ENCODE results near the gene TMEM95.

DNA sequence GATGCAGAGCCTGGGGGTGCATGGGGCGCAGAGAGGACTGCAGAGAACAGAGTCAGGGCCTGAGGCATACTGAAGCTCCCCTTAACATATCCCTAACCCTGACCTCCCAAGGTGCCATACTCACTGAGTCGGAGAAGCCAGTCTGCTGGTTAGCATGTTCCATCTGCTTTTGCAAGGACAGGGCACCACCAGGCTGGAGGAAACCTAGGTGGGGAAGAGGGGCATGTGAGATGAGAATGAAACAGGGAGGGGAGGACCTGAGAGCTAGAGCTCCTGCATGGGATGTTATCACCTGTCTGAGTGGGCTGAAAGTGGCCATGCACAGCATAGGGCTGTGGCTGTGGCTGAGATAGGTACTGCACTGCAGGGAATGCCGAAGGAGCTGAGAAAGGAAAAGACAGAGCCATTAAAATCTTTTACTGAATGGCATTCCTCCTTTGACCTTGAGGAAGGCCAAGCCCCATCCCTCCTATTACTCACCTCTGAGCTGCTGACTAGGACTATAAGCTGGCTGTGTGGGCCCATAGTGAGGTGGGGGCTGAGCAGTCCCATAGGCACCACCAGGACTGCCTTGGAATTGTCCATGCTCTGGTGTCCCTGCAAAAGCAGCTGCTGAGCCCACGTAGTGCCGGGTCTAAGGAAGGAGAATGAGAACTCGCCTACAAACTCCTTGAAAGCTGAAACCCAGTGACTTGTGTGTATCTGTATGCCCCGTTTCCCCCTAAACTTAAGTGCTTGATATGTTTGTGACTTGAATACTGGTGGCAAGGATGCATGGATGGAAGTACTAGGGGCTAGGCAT is 41.7 kb upstream of the TMEM95 start:
- TF ChIP-seq HDAC2 (IDR thresholded peaks at IDR 0.05; ENCODE audit: borderline replicate concordance in 1 of 2, low read depth in 2 of 2, low read length in 2 of 2) (no peak), CHD2 (IDR thresholded peaks at IDR 0.05; ENCODE audit: low read length) (no peak), EP300 (IDR thresholded peaks at IDR 0.05; ENCODE audit: borderline replicate concordance in 1 of 2, low read depth in 2 of 2, low read length in 2 of 2) (no peak)
- TF ChIP-seq, protein P1, sequence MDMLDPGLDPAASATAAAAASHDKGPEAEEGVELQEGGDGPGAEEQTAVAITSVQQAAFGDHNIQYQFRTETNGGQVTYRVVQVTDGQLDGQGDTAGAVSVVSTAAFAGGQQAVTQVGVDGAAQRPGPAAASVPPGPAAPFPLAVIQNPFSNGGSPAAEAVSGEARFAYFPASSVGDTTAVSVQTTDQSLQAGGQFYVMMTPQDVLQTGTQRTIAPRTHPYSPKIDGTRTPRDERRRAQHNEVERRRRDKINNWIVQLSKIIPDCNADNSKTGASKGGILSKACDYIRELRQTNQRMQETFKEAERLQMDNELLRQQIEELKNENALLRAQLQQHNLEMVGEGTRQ (IDR thresholded peaks at IDR 0.05; ENCODE audit: low read length), result no peak
- TF ChIP-seq, protein P2, sequence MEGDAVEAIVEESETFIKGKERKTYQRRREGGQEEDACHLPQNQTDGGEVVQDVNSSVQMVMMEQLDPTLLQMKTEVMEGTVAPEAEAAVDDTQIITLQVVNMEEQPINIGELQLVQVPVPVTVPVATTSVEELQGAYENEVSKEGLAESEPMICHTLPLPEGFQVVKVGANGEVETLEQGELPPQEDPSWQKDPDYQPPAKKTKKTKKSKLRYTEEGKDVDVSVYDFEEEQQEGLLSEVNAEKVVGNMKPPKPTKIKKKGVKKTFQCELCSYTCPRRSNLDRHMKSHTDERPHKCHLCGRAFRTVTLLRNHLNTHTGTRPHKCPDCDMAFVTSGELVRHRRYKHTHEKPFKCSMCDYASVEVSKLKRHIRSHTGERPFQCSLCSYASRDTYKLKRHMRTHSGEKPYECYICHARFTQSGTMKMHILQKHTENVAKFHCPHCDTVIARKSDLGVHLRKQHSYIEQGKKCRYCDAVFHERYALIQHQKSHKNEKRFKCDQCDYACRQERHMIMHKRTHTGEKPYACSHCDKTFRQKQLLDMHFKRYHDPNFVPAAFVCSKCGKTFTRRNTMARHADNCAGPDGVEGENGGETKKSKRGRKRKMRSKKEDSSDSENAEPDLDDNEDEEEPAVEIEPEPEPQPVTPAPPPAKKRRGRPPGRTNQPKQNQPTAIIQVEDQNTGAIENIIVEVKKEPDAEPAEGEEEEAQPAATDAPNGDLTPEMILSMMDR (IDR thresholded peaks at IDR 0.05; ENCODE audit: control extremely low read depth in 1 of 3, insufficient read depth in 1 of 3, low read depth in 1 of 3, low read length in 3 of 3), result peak in 2 of 3 experiments; percentile 14 to 18; a peak in 2 of 4 replicates

Measured in H1 (cell line).